HCT116 (cell line): ENCODE results near the gene SCNN1B. TPM values are rescaled to one million over a fixed set of nuclear protein-coding genes. Genes with fewer than 3 reads are reported as not detected.

Source experiments
- ATAC-seq: fragments of 200-7000 bp; cut with Tn5 transposase; 2 replicates; pipeline ENCODE4 v1.9.1; 2020; ENCODE audit warnings: mild to moderate bottlenecking, moderate library complexity
- BruUV-seq: library from RNA; stranded (reverse); fragments of 400-500 nt; replicated peaks from 2 replicates; lab custom pipeline; 2021; lab: Mats Ljungman, UMichigan
- CTCF ChIA-PET: fragments of 300-600 bp; sonication (Branson Sonifier 250); formaldehyde crosslinking; loops from one replicate; lab custom pipeline; 2021; ENCODE audit warnings: antibody characterized with exemption; lab: Charles Lee
- POLR2A ChIA-PET: fragments of 300-600, 350-600 bp; sonication (Branson Sonifier 250); formaldehyde crosslinking; loops from one replicate; lab custom pipeline; 2021; ENCODE audit warnings: antibody characterized with exemption; lab: Charles Lee
- RAD21 ChIA-PET, 2 experiments: fragments of 300-600 bp; sonication (Branson Sonifier 250); formaldehyde crosslinking; loops; one replicate each; lab custom pipeline; 2023; ENCODE audit warnings: low total read pairs in 2 of 2; ENCODE audit not compliant: uncharacterized antibody in 2 of 2, unreplicated experiment in 2 of 2, low non-redundant PET in 1 of 2; lab: Charles Lee
- DNase-seq: peaks from one replicate; pipeline ENCODE4 v3.0.0-alpha.2; 2010; ENCODE audit warnings: low read depth, low spot score
- H2AFZ ChIP-seq: fragments of 200-600 bp; shearing (Covaris generic), sonication (generic); 2 replicates; pipeline ENCODE4 v1.6.1; 2017; ENCODE audit warnings: low read depth, mixed run types, mixed read lengths, antibody characterized with exemption, low read length; ENCODE audit not compliant: poor library complexity, severe bottlenecking
- H3K27ac ChIP-seq: 2 replicates; pipeline ENCODE4 v1.5.1; 2012; ENCODE audit warnings: low read depth, low read length
- H3K27me3 ChIP-seq: fragments of 200-600 bp; sonication (generic); 2 replicates; pipeline ENCODE4 v1.6.1; 2016; ENCODE audit warnings: mixed run types, low read length, mixed read lengths; ENCODE audit not compliant: insufficient read depth
- H3K36me3 ChIP-seq, 2 experiments: fragments of 200-500 bp in 1 of 2; fragments of 200-600 bp in 1 of 2; sonication (Bioruptor generic) in 1 of 2; sonication (generic) in 1 of 2; 2 replicates each; pipeline versions ENCODE4 v1.5.1 to v1.6.1; 2014 to 2016; ENCODE audit warnings: low read length in 2 of 2, inconsistent platforms in 1 of 2, mixed read lengths in 1 of 2, mixed run types in 1 of 2; ENCODE audit not compliant: insufficient read depth in 2 of 2, control insufficient read depth in 1 of 2
- H3K4me1 ChIP-seq, 2 experiments: fragments of 200-600 bp in 1 of 2; sonication (generic) in 1 of 2; 2 replicates each; pipeline versions ENCODE4 v1.5.1 to v1.6.1; 2012 to 2017; ENCODE audit warnings: low read length in 2 of 2, inconsistent platforms in 1 of 2, mild to moderate bottlenecking in 1 of 2, mixed read lengths in 1 of 2, mixed run types in 1 of 2, moderate library complexity in 1 of 2; ENCODE audit not compliant: insufficient read depth in 2 of 2, control insufficient read depth in 1 of 2
- H3K4me2 ChIP-seq: fragments of 200-600 bp; sonication (generic); 2 replicates; pipeline ENCODE4 v1.6.1; 2017; ENCODE audit warnings: mixed run types, low read length, mixed read lengths
- H3K4me3 ChIP-seq, 2 experiments: fragments of 200-600 bp in 1 of 2; sonication (generic) in 1 of 2; replicated peaks in 1 of 2; 2 replicates each; pipeline ENCODE4 v1.5.1; 2011 to 2016; ENCODE audit warnings: low read length in 2 of 2, control low read depth in 1 of 2, low read depth in 1 of 2, mild to moderate bottlenecking in 1 of 2, mixed read lengths in 1 of 2, mixed run types in 1 of 2
- H3K79me2 ChIP-seq: fragments of 200-600 bp; sonication (generic); 2 replicates; pipeline ENCODE4 v1.6.1; 2017; ENCODE audit warnings: mild to moderate bottlenecking, mixed run types, low read length, moderate library complexity, mixed read lengths; ENCODE audit not compliant: insufficient read depth
- H3K9ac ChIP-seq: fragments of 200-600 bp; sonication (generic); 2 replicates; pipeline ENCODE4 v1.6.1; 2016; ENCODE audit warnings: low read length, mixed read lengths
- H3K9me2 ChIP-seq: fragments of 200-600 bp; sonication (generic), shearing (Covaris generic); 2 replicates; pipeline ENCODE4 v1.6.1; 2017; ENCODE audit warnings: mixed run types, mild to moderate bottlenecking, moderate library complexity; ENCODE audit not compliant: insufficient read depth
- H3K9me3 ChIP-seq, 2 experiments: fragments of 200-500 bp in 1 of 2; fragments of 200-600 bp in 1 of 2; sonication (Bioruptor generic) in 1 of 2; sonication (generic) in 1 of 2; 2 replicates each; pipeline ENCODE4 v1.6.1; 2014 to 2017; ENCODE audit warnings: low read length in 2 of 2, mixed read lengths in 2 of 2, inconsistent platforms in 1 of 2, low read depth in 1 of 2, mild to moderate bottlenecking in 1 of 2, mixed run types in 1 of 2, moderate library complexity in 1 of 2; ENCODE audit not compliant: control insufficient read depth in 1 of 2, insufficient read depth in 1 of 2
- H4K20me1 ChIP-seq: fragments of 200-600 bp; sonication (generic), shearing (Covaris generic); 2 replicates; pipeline ENCODE4 v1.6.1; 2017; ENCODE audit warnings: mixed run types, mild to moderate bottlenecking, moderate library complexity; ENCODE audit not compliant: insufficient read depth
- ATF3 ChIP-seq: IDR thresholded peaks from 2 replicates; pipeline ENCODE4 v1.6.1; 2012
- CBX3 ChIP-seq: IDR thresholded peaks from 2 replicates; pipeline ENCODE4 v1.6.1; 2012; ENCODE audit warnings: low read depth
- CEBPB ChIP-seq: IDR thresholded peaks from 2 replicates; pipeline ENCODE4 v1.6.1; 2012; ENCODE audit warnings: low read depth
- CTCF ChIP-seq, 3 experiments: fragments of 200-600 bp in 1 of 3; sonication (generic) in 1 of 3; IDR thresholded peaks in 2 of 3; conservative IDR thresholded peaks in 1 of 3; 2 replicates each; pipeline ENCODE4 v1.5.1; 2012 to 2017; ENCODE audit warnings: low read depth in 2 of 3, low read length in 2 of 3, antibody characterized with exemption in 1 of 3, borderline replicate concordance in 1 of 3, control low read depth in 1 of 3, mild to moderate bottlenecking in 1 of 3, mixed read lengths in 1 of 3, mixed run types in 1 of 3, moderate library complexity in 1 of 3; ENCODE audit not compliant: insufficient read depth in 1 of 3
- EGR1 ChIP-seq: IDR thresholded peaks from 2 replicates; pipeline ENCODE4 v1.6.1; 2012; ENCODE audit warnings: low read depth
- ELF1 ChIP-seq: IDR thresholded peaks from 2 replicates; pipeline ENCODE4 v1.6.1; 2012; ENCODE audit warnings: low read depth, borderline replicate concordance
- EZH2 ChIP-seq: fragments of 200-600 bp; sonication (generic); IDR thresholded peaks from 2 replicates; pipeline ENCODE4 v1.6.1; 2017; ENCODE audit warnings: antibody characterized with exemption, mixed run types
- EZH2phosphoT487 ChIP-seq: fragments of 200-600 bp; IDR thresholded peaks from 2 replicates; pipeline ENCODE4 v1.6.1; 2018; ENCODE audit warnings: antibody characterized with exemption, borderline replicate concordance
- FOSL1 ChIP-seq: IDR thresholded peaks from 2 replicates; pipeline ENCODE4 v1.6.1; 2012; ENCODE audit warnings: low read depth
- JUND ChIP-seq: IDR thresholded peaks from 2 replicates; pipeline ENCODE4 v1.6.1; 2012
- MAX ChIP-seq: IDR thresholded peaks from 2 replicates; pipeline ENCODE4 v1.6.1; 2012
- POLR2AphosphoS5 ChIP-seq: IDR thresholded peaks from 2 replicates; pipeline ENCODE4 v1.6.1; 2011; ENCODE audit warnings: mild to moderate bottlenecking, low read depth, low read length, moderate library complexity
- SIN3A ChIP-seq: IDR thresholded peaks from 2 replicates; pipeline ENCODE4 v1.6.1; 2012; ENCODE audit warnings: low read depth
- SP1 ChIP-seq: IDR thresholded peaks from 2 replicates; pipeline ENCODE4 v1.6.1; 2012; ENCODE audit warnings: low read depth
- SRF ChIP-seq: IDR thresholded peaks from 2 replicates; pipeline ENCODE4 v1.6.1; 2012; ENCODE audit warnings: low read depth
- TCF7L2 ChIP-seq: IDR thresholded peaks from 2 replicates; pipeline ENCODE4 v1.7.0; 2011; ENCODE audit warnings: borderline replicate concordance, inconsistent platforms; ENCODE audit not compliant: insufficient read depth, insufficient read length; ENCODE audit errors: extremely low read depth
- YY1 ChIP-seq: IDR thresholded peaks from 2 replicates; pipeline ENCODE4 v1.6.1; 2011; ENCODE audit warnings: low read length, low read depth, moderate library complexity, mild to moderate bottlenecking; ENCODE audit not compliant: insufficient replicate concordance; ENCODE audit errors: extremely low read depth
- ZBTB33 ChIP-seq: IDR thresholded peaks from 2 replicates; pipeline ENCODE4 v1.6.1; 2011; ENCODE audit warnings: mild to moderate bottlenecking, low read length, moderate library complexity; ENCODE audit not compliant: insufficient replicate concordance; ENCODE audit errors: extremely low read depth
- ZNF274 ChIP-seq: fragments of 200-500 bp; sonication (Bioruptor generic); IDR thresholded peaks from 2 replicates; pipeline ENCODE4 v1.6.1; 2014; ENCODE audit warnings: mild to moderate bottlenecking, low read depth, low read length, inconsistent platforms
- intact Hi-C: fragments of 100-400 bp; cut with micrococcal nuclease; formaldehyde crosslinking; loops from 2 replicates; pipeline ENCODE4 v1.10.0; 2022
- total RNA-seq: library from RNA; stranded (reverse); gene quantifications from one replicate; pipeline ENCODE4 v1.2.1, GENCODE V29; 2021; ENCODE audit not compliant: unreplicated experiment

Gene SCNN1B
- total RNA-seq, 1 experiment from 2014 or later, result 0.37 TPM

GRCh38 chr16:23391381-23392222, 89.5 kb downstream of the SCNN1B start:
- Histone ChIP-seq H2AFZ (no peak overlapping the region), H3K36me3 (peaks cover 3 to 7% of the 10 kb centered on the region in 2 experiments; a peak in 2 of 4 replicates), H3K27ac (no peak overlapping the region), H3K27me3 (no peaks in the 10 kb centered on the region), H3K79me2 (no peaks in the 10 kb centered on the region), H3K4me3 (no peak overlapping the region), H3K9ac (no peak overlapping the region), H3K9me3 (no peaks in the 10 kb centered on the region), H3K4me2 (no peak overlapping the region), H3K4me1 (no peaks in the 10 kb centered on the region), H3K9me2 (no peaks in the 10 kb centered on the region), H4K20me1 (no peaks in the 10 kb centered on the region)
- ChIA-PET CTCF (no interaction called here), RAD21 (no interaction called here), POLR2A (no interaction called here)
- ATAC-seq, result no peak
- intact Hi-C loops, result no loop called here
- no peak for DNase-seq
- no TSS peak for BruUV-seq
- TF ChIP-seq SRF (no peak), EZH2 (no peak), TCF7L2 (no peak), CTCF (IDR thresholded peaks at IDR 0.05 in 2 of 3, conservative IDR thresholded peaks at IDR 0.05 in 1 of 3; ENCODE audit: borderline replicate concordance in 1 of 3, insufficient read depth in 1 of 3, low read depth in 2 of 3, low read length in 2 of 3) (no peak), EZH2phosphoT487 (no peak), ZNF274 (no peak), CBX3 (no peak), POLR2AphosphoS5 (no peak), ELF1 (no peak), ATF3 (no peak), MAX (no peak), SIN3A (no peak), ZBTB33 (no peak), FOSL1 (no peak), SP1 (no peak), JUND (no peak), EGR1 (no peak), YY1 (no peak), CEBPB (no peak)
